GM12878 (cell line): ENCODE results near the gene TMEM253. TPM values are rescaled to one million over a fixed set of nuclear protein-coding genes. Genes with fewer than 3 reads are reported as not detected.
A peak's percentile ranks its signal among the peaks of the same experiment; 100 is the strongest.

Source experiments
- ATAC-seq: fragments of 200-7000 bp; cut with Tn5 transposase; 3 replicates; pipeline ENCODE4 v1.9.1; 2020; ENCODE audit warnings: mild to moderate bottlenecking, moderate library complexity
- BruUV-seq: library from RNA; stranded (reverse); fragments of 400-500 nt; replicated peaks from 2 replicates; lab custom pipeline; 2021; lab: Mats Ljungman, UMichigan
- CTCF ChIA-PET: fragments of 300-600 bp; sonication (Branson Sonifier 250); formaldehyde crosslinking; extraction: SDS; loops from one replicate; lab custom pipeline; 2021; ENCODE audit warnings: inconsistent platforms; lab: Yijun Ruan, JAX
- POLR2A ChIA-PET: fragments of 350-600 bp; formaldehyde crosslinking; extraction: SDS; loops from one replicate; lab custom pipeline; 2021; ENCODE audit warnings: inconsistent platforms; lab: Charles Lee
- RAD21 ChIA-PET: fragments of 300-600 bp; sonication (Branson Sonifier 250); formaldehyde crosslinking; loops from one replicate; lab custom pipeline; 2023; ENCODE audit warnings: antibody characterized with exemption; ENCODE audit not compliant: unreplicated experiment; lab: Charles Lee
- SMC1A ChIA-PET: fragments of 300-600 bp; sonication (Branson Sonifier 250); formaldehyde crosslinking; loops from one replicate; lab custom pipeline; 2023; ENCODE audit not compliant: unreplicated experiment, uncharacterized antibody; lab: Charles Lee
- DNase-seq: peaks from one replicate; pipeline ENCODE4 v3.0.0-alpha.2; 2011; ENCODE audit warnings: low read depth, low spot score
- FAIRE-seq: peaks from 3 replicates; lab custom pipeline; 2011; peaks lifted over from hg19 to GRCh38; lab: Jason Lieb, UNC
- H2AFZ ChIP-seq: 2 replicates; pipeline ENCODE4 v1.6.0; 2011; ENCODE audit warnings: low read depth, low read length, control low read depth; ENCODE audit not compliant: control insufficient read depth
- H3K27ac ChIP-seq: 2 replicates; pipeline ENCODE4 v1.5.1; 2011; ENCODE audit warnings: control low read depth; ENCODE audit not compliant: control insufficient read depth, insufficient read depth
- H3K27me3 ChIP-seq, 2 experiments: replicated peaks in 1 of 2; 2 replicates each; pipeline versions ENCODE4 v1.6.0 to v1.6.1; 2011; ENCODE audit warnings: low read length in 1 of 2; ENCODE audit not compliant: control insufficient read depth in 2 of 2, insufficient read depth in 2 of 2
- H3K36me3 ChIP-seq, 2 experiments: 2 replicates each; pipeline ENCODE4 v1.5.1; 2011; ENCODE audit warnings: low read length in 1 of 2; ENCODE audit not compliant: control insufficient read depth in 2 of 2, insufficient read depth in 2 of 2
- H3K4me1 ChIP-seq: 2 replicates; pipeline ENCODE4 v1.6.1; 2011; ENCODE audit warnings: mild to moderate bottlenecking, low read length, moderate library complexity, mixed read lengths; ENCODE audit not compliant: control insufficient read depth, insufficient read depth
- H3K4me2 ChIP-seq: 2 replicates; pipeline ENCODE4 v1.6.0; 2011; ENCODE audit warnings: control low read depth; ENCODE audit not compliant: control insufficient read depth, insufficient read depth
- H3K4me3 ChIP-seq: fragments of 200-600 bp; sonication (generic); 2 replicates; pipeline ENCODE4 v1.5.1; 2016
- H3K79me2 ChIP-seq: 2 replicates; pipeline ENCODE4 v1.6.0; 2011; ENCODE audit warnings: low read length; ENCODE audit not compliant: control insufficient read depth, insufficient read depth
- H3K9ac ChIP-seq: 2 replicates; pipeline ENCODE4 v1.8.0; 2011; ENCODE audit warnings: low read length, control low read depth, mixed read lengths; ENCODE audit not compliant: control insufficient read depth, insufficient read depth
- H3K9me3 ChIP-seq: replicated peaks from 3 replicates; pipeline ENCODE4 v1.5.1; 2011; ENCODE audit warnings: mild to moderate bottlenecking, low read length; ENCODE audit not compliant: control insufficient read depth, insufficient read depth
- H4K20me1 ChIP-seq: 2 replicates; pipeline ENCODE4 v1.6.0; 2011; ENCODE audit not compliant: control insufficient read depth, insufficient read depth
- CBFB ChIP-seq: IDR thresholded peaks from 2 replicates; pipeline ENCODE4 v1.6.1; 2016; ENCODE audit warnings: antibody characterized with exemption, low read depth
- HDGF ChIP-seq: fragments of 450-650 bp; IDR thresholded peaks from 2 replicates; pipeline ENCODE4 v1.6.1; 2016; ENCODE audit warnings: antibody characterized with exemption
- SIN3A ChIP-seq: IDR thresholded peaks from 2 replicates; pipeline ENCODE4 v1.6.1; 2012; ENCODE audit warnings: low read depth, low read length, improper control_type of control experiment
- SPI1 ChIP-seq: IDR thresholded peaks from 2 replicates; pipeline ENCODE4 v1.6.1; 2011; ENCODE audit warnings: low read depth, mild to moderate bottlenecking, low read length, moderate library complexity, borderline replicate concordance; ENCODE audit not compliant: insufficient read depth
- WGBS: methylation state at CpG from one replicate; pipeline ENCODE4 v1.1.6; 2016; ENCODE audit warnings: low lambda C conversion rate; ENCODE audit not compliant: insufficient replicate concordance, insufficient coverage; ENCODE audit errors: missing lambda C conversion rate; 5-methylcytosine and 5-hydroxymethylcytosine counted together
- in situ Hi-C: fragments of 300-500 bp; cut with MboI; formaldehyde crosslinking; loops from 9 replicates; pipeline ENCODE4 v1.14.3; 2018; ENCODE audit warnings: mixed read lengths
- intact Hi-C: fragments of 100-400 bp; cut with micrococcal nuclease; formaldehyde crosslinking; loops from one replicate; pipeline ENCODE4 v1.14.2; 2022; ENCODE audit not compliant: unreplicated experiment
- polyA plus RNA-seq, 11 experiments: library from polyadenylated mRNA; depleted of rRNA in 4 of 11; unstranded in 6 of 11; stranded (reverse) in 5 of 11; fragments of >200 nt; fragmentation: Nextera tagmentation in 4 of 11; fragmentation: Illumina TruSeq in 1 of 11; extraction: Ambion mirVana in 4 of 11; extraction: Trizol in 1 of 11; gene quantifications; 1 replicate in 1 of 11; 2 replicates in 10 of 11; pipeline versions ENCODE4 v1.2.1 to v1.2.3, GENCODE V29; 2011 to 2016; ENCODE audit warnings: inconsistent platforms in 2 of 11, missing spikeins in 2 of 11, low read depth in 1 of 11
- total RNA-seq, 4 experiments: library from RNA; depleted of rRNA in 3 of 4; stranded (reverse); fragments of >200 nt in 3 of 4; fragmentation: Illumina TruSeq in 1 of 4; extraction: Trizol in 1 of 4; gene quantifications; 2 replicates each; pipeline versions ENCODE4 v1.2.1 to v1.2.3, GENCODE V29; 2013 to 2021
- TF ChIP-seq, protein P1 (sequence below): fragments of 450-650 bp; conservative IDR thresholded peaks from 2 replicates; pipeline ENCODE4 v1.6.1; 2017; ENCODE audit warnings: mild to moderate bottlenecking, moderate library complexity
- TF ChIP-seq, protein P2 (sequence below): fragments of 450-650 bp; IDR thresholded peaks from 2 replicates; pipeline ENCODE4 v1.6.1; 2017; ENCODE audit warnings: mild to moderate bottlenecking, moderate library complexity
- TF ChIP-seq, protein P3 (sequence below): IDR thresholded peaks from 2 replicates; pipeline ENCODE4 v1.6.1; 2011; ENCODE audit warnings: mild to moderate bottlenecking, low read depth, low read length, moderate library complexity; ENCODE audit not compliant: insufficient replicate concordance
- TF ChIP-seq, protein P4 (sequence below): fragments of 450-650 bp; formaldehyde crosslinking; IDR thresholded peaks from 2 replicates; pipeline ENCODE4 v1.4.0; 2022; ENCODE audit warnings: mild to moderate bottlenecking, moderate library complexity

TMEM253 gene
- total and polyA plus RNA-seq, 10 of the 15 experiments (the other 5 are each of a cell fraction or from before 2014, with no cell fraction given), result 0.11 to 0.48 TPM; not detected in 8

DNA sequence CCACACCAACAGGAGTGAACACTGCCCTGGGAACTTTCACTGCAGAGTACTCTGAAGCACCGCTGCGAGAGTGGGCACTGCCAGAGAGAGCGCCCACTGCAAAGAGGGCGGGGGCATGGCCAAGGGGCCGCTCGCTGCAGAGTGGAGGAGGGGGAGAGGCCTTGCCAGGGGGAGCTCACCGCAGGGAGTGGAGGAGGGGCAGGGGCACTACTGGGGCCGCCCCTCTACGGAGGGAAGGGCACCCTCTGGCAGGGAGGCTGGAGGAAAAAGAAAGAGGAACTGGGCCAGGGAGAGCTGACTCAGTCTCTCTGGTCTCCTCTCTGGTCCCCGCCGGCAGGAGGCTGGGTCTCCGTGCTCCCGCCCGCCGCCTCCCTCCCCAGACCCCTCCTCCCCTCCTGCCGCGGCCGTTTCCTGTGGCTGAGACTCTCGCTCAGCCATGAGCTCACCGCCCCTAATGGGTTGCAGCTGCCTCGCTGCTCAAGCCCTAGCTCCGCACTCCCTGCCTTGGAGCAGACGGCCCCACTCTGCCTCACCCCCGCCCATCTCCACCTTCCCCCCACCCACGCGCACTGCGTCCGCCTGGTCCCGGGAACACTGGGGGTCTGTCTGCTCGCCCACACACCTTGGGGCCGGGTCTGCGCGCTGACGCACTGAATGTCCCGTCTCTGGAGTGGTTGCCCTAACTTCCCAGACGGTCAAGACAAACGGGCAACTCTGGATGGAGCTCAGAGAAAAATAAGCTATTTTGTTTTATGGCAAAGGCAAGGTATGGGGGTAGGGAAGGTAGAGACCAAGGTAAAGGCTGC, 29.4 kb upstream of the TMEM253 start (continued):
- TF ChIP-seq, protein P1, sequence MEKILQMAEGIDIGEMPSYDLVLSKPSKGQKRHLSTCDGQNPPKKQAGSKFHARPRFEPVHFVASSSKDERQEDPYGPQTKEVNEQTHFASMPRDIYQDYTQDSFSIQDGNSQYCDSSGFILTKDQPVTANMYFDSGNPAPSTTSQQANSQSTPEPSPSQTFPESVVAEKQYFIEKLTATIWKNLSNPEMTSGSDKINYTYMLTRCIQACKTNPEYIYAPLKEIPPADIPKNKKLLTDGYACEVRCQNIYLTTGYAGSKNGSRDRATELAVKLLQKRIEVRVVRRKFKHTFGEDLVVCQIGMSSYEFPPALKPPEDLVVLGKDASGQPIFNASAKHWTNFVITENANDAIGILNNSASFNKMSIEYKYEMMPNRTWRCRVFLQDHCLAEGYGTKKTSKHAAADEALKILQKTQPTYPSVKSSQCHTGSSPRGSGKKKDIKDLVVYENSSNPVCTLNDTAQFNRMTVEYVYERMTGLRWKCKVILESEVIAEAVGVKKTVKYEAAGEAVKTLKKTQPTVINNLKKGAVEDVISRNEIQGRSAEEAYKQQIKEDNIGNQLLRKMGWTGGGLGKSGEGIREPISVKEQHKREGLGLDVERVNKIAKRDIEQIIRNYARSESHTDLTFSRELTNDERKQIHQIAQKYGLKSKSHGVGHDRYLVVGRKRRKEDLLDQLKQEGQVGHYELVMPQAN, result no peak
- TF ChIP-seq HDGF (0 out of 2 replicates have a peak, but pooled peaks have one; percentile 45), SPI1 (peak; percentile 93)

DNA sequence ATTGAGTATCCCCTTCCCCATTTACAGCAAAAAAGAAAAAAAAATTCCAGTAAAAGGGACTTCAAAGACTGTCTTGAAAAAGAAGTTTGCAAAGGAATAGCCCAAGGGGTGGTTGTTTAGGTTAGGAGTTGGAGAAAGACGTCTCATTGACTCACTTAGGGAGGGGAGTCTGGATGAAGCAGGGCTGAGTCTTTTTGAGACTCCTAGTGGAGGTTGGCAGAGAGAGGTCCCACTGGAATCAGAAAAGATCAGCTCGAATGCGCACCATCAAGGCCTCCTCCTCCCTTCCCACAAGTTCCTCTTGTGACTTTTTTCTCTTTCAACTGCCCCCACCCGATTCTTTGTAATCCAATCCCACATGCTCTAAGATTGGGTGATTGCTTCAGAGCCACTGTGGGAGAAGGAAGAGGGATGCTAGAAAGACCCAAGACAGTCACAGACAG, 28.8 kb upstream of the TMEM253 start:
- ChIA-PET POLR2A (interaction anchor here (0.6 to 2.6 kb wide), 3 partner anchors 33 to 1720 kb away, joined by 4 to 21 read pairs (median 6); no protein-coding TSS in a partner anchor), RAD21 (interaction anchor here (0.6 to 3.0 kb wide), 12 partner anchors 17 to 1203 kb away, joined by 3 to 42 read pairs (median 7); no protein-coding TSS in a partner anchor), SMC1A (interaction anchor here (1.0 to 3.1 kb wide), 6 partner anchors 20 to 57 kb away, joined by 3 to 30 read pairs (median 8); no protein-coding TSS in a partner anchor), CTCF (interaction anchor here (1.0 to 5.6 kb wide), 9 partner anchors 8 to 101 kb away, joined by 3 to 100 read pairs (median 16); partner anchors contain the start of gene TMEM253)
- FAIRE-seq (peak; percentile 61), DNase-seq (no peak), ATAC-seq (no peak)
- intact Hi-C loops, result no loop called here
- H3K36me3 ChIP-seq, result no peaks in the 10 kb centered on the region
- no peak overlapping the region for H3K27ac ChIP-seq
- no peaks in the 10 kb centered on the region for H4K20me1 ChIP-seq
- H3K9ac ChIP-seq, result no peak overlapping the region
- peak overlapping the region; percentile 67; the same call in 1 of the 2 replicates for H3K4me3 ChIP-seq
- in situ Hi-C loops, result no loop called here
- no peak overlapping the region for H2AFZ ChIP-seq
- H3K9me3 ChIP-seq, result no peaks in the 10 kb centered on the region
- no TSS peak for BruUV-seq
- no peaks in the 10 kb centered on the region for H3K79me2 ChIP-seq
- peaks cover 9 to 20% of the 10 kb centered on the region in 2 experiments for H3K27me3 ChIP-seq
- 0% methylated on average over 4 of the region's 4 CpGs for WGBS
- H3K4me1 ChIP-seq, result peaks cover 29% of the 10 kb centered on the region
- peak overlapping the region; percentile 67 for H3K4me2 ChIP-seq
- no peak for TF ChIP-seq SIN3A
- TF ChIP-seq, protein P2, sequence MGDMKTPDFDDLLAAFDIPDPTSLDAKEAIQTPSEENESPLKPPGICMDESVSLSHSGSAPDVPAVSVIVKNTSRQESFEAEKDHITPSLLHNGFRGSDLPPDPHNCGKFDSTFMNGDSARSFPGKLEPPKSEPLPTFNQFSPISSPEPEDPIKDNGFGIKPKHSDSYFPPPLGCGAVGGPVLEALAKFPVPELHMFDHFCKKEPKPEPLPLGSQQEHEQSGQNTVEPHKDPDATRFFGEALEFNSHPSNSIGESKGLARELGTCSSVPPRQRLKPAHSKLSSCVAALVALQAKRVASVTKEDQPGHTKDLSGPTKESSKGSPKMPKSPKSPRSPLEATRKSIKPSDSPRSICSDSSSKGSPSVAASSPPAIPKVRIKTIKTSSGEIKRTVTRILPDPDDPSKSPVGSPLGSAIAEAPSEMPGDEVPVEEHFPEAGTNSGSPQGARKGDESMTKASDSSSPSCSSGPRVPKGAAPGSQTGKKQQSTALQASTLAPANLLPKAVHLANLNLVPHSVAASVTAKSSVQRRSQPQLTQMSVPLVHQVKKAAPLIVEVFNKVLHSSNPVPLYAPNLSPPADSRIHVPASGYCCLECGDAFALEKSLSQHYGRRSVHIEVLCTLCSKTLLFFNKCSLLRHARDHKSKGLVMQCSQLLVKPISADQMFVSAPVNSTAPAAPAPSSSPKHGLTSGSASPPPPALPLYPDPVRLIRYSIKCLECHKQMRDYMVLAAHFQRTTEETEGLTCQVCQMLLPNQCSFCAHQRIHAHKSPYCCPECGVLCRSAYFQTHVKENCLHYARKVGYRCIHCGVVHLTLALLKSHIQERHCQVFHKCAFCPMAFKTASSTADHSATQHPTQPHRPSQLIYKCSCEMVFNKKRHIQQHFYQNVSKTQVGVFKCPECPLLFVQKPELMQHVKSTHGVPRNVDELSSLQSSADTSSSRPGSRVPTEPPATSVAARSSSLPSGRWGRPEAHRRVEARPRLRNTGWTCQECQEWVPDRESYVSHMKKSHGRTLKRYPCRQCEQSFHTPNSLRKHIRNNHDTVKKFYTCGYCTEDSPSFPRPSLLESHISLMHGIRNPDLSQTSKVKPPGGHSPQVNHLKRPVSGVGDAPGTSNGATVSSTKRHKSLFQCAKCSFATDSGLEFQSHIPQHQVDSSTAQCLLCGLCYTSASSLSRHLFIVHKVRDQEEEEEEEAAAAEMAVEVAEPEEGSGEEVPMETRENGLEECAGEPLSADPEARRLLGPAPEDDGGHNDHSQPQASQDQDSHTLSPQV, result no peak
- TF ChIP-seq, protein P3, sequence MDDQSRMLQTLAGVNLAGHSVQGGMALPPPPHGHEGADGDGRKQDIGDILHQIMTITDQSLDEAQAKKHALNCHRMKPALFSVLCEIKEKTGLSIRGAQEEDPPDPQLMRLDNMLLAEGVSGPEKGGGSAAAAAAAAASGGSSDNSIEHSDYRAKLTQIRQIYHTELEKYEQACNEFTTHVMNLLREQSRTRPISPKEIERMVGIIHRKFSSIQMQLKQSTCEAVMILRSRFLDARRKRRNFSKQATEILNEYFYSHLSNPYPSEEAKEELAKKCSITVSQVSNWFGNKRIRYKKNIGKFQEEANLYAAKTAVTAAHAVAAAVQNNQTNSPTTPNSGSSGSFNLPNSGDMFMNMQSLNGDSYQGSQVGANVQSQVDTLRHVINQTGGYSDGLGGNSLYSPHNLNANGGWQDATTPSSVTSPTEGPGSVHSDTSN, result no peak
- TF ChIP-seq CBFB, result no peak
- TF ChIP-seq, protein P4, sequence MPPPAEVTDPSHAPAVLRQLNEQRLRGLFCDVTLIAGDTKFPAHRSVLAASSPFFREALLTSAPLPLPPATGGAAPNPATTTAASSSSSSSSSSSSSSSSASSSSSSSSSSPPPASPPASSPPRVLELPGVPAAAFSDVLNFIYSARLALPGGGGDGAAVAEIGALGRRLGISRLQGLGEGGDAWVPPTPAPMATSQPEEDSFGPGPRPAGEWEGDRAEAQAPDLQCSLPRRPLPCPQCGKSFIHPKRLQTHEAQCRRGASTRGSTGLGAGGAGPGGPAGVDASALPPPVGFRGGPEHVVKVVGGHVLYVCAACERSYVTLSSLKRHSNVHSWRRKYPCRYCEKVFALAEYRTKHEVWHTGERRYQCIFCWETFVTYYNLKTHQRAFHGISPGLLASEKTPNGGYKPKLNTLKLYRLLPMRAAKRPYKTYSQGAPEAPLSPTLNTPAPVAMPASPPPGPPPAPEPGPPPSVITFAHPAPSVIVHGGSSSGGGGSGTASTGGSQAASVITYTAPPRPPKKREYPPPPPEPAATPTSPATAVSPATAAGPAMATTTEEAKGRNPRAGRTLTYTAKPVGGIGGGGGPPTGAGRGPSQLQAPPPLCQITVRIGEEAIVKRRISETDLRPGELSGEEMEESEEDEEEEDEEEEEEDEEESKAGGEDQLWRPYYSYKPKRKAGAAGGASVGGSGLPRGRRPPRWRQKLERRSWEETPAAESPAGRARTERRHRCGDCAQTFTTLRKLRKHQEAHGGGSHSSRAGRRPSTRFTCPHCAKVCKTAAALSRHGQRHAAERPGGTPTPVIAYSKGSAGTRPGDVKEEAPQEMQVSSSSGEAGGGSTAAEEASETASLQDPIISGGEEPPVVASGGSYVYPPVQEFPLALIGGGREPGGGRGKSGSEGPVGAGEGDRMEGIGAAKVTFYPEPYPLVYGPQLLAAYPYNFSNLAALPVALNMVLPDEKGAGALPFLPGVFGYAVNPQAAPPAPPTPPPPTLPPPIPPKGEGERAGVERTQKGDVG (CRISPR knock-in tag), result no peak
